ENCODE data around the gene REEP2.

The REEP2 gene

GRCh38 chr5:138466125-138466899 lies 27.5 kb downstream of the REEP2 start:
- peaks cover 0 to 30% (median 23%) of the 10 kb centered on the region in 4 experiments for H3K4me1 ChIP-seq (ENCODE audit: control extremely low read depth in 1 of 4, control insufficient read depth in 4 of 4, insufficient read depth in 4 of 4, low read length in 3 of 4)
- no peaks in the 10 kb centered on the region for H3K9me3 ChIP-seq (ENCODE audit: control extremely low read depth in 1 of 5, control insufficient read depth in 4 of 5, insufficient read depth in 2 of 5, low read depth in 1 of 5, low read length in 4 of 5)
- H3K4me3 ChIP-seq (ENCODE audit: control insufficient read depth in 1 of 7, extremely low read depth in 1 of 7, insufficient read depth in 4 of 7, low read depth in 2 of 7, low read length in 6 of 7) = peak overlapping the region; percentile 73 to 89 (median 80)
- H3K27ac ChIP-seq (ENCODE audit: insufficient read depth in 1 of 2, low read depth in 1 of 2, low read length in 2 of 2, poor library complexity in 1 of 2, severe bottlenecking in 2 of 2) = no peak overlapping the region
- ChIA-PET CTCF (interaction anchor here (0.6 to 29.7 kb wide), 7 partner anchors 8 to 109 kb away, joined by 3 to 494 read pairs (median 3); partner anchors contain the start of genes HSPA9 and REEP2), POLR2A (interaction anchor here (1.3 to 2.7 kb wide), 7 partner anchors 14 to 77 kb away, joined by 3 to 15 read pairs (median 6); partner anchors contain the start of gene ETF1)
- peaks cover 0 to 24% (median 11%) of the 10 kb centered on the region in 5 experiments for H3K27me3 ChIP-seq (replicated peaks in 2 of 5; ENCODE audit: control insufficient read depth in 4 of 5, insufficient read depth in 5 of 5, low read length in 4 of 5)
- peaks cover 0 to 18% (median 7%) of the 10 kb centered on the region in 4 experiments for H3K36me3 ChIP-seq (ENCODE audit: control insufficient read depth in 4 of 4, insufficient read depth in 4 of 4, low read length in 3 of 4)
- no peak for DNase-seq
- WGBS (ENCODE audit: insufficient coverage) = 32% methylated on average over 32 of the region's 39 CpGs

- ChIA-PET CTCF (interaction anchor here (0.6 to 29.7 kb wide), 5 partner anchors 9 to 32 kb away, joined by 3 to 494 read pairs (median 3); partner anchors contain the start of gene REEP2), POLR2A (no interaction called here)
- Histone ChIP-seq H3K4me1 (ENCODE audit: control extremely low read depth in 1 of 4, control insufficient read depth in 4 of 4, insufficient read depth in 4 of 4, low read length in 3 of 4) (peaks cover 0 to 30% (median 23%) of the 10 kb centered on the region in 4 experiments), H3K36me3 (ENCODE audit: control insufficient read depth in 4 of 4, insufficient read depth in 4 of 4, low read length in 3 of 4) (peaks cover 0 to 18% (median 7%) of the 10 kb centered on the region in 4 experiments), H3K4me3 (ENCODE audit: control insufficient read depth in 1 of 7, extremely low read depth in 1 of 7, insufficient read depth in 4 of 7, low read depth in 2 of 7, low read length in 6 of 7) (peak overlapping the region in 4 of 7 experiments; percentile 74 to 88 (median 82)), H3K27ac (ENCODE audit: insufficient read depth in 1 of 2, low read depth in 1 of 2, low read length in 2 of 2, poor library complexity in 1 of 2, severe bottlenecking in 2 of 2) (no peak overlapping the region), H3K27me3 (replicated peaks in 2 of 5; ENCODE audit: control insufficient read depth in 4 of 5, insufficient read depth in 5 of 5, low read length in 4 of 5) (peaks cover 0 to 24% (median 11%) of the 10 kb centered on the region in 5 experiments), H3K9me3 (ENCODE audit: control extremely low read depth in 1 of 5, control insufficient read depth in 4 of 5, insufficient read depth in 2 of 5, low read depth in 1 of 5, low read length in 4 of 5) (no peaks in the 10 kb centered on the region)
- 97% methylated on average over 40 of the region's 45 CpGs for WGBS (ENCODE audit: insufficient coverage)
- DNase-seq = no peak
Observed at GRCh38 chr5:138466900-138467710, 28.2 kb downstream of the REEP2 start.

DNA sequence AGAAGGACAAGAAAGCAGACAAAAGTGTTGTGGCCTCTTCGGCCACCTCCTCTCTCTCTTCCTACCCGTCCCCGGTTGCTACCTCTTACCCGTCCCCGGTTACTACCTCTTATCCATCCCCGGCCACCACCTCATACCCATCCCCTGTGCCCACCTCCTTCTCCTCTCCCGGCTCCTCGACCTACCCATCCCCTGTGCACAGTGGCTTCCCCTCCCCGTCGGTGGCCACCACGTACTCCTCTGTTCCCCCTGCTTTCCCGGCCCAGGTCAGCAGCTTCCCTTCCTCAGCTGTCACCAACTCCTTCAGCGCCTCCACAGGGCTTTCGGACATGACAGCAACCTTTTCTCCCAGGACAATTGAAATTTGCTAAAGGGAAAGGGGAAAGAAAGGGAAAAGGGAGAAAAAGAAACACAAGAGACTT lies 28.9 kb downstream of the REEP2 start:
- H3K36me3 ChIP-seq (ENCODE audit: control insufficient read depth in 4 of 4, insufficient read depth in 4 of 4, low read length in 3 of 4) = peaks cover 0 to 18% (median 7%) of the 10 kb centered on the region in 4 experiments
- 94% methylated on average over 9 of the region's 14 CpGs for WGBS (ENCODE audit: insufficient coverage)
- H3K27me3 ChIP-seq (replicated peaks in 2 of 5; ENCODE audit: control insufficient read depth in 4 of 5, insufficient read depth in 5 of 5, low read length in 4 of 5) = peaks cover 0 to 24% (median 11%) of the 10 kb centered on the region in 5 experiments
- CTCF ChIA-PET = interaction anchor here (0.9 to 29.7 kb wide), 3 partner anchors 10 to 31 kb away, joined by 3 to 494 read pairs (median 143); no protein-coding TSS in a partner anchor
- peaks cover 0 to 30% (median 23%) of the 10 kb centered on the region in 4 experiments for H3K4me1 ChIP-seq (ENCODE audit: control extremely low read depth in 1 of 4, control insufficient read depth in 4 of 4, insufficient read depth in 4 of 4, low read length in 3 of 4)
- H3K9me3 ChIP-seq (ENCODE audit: control extremely low read depth in 1 of 5, control insufficient read depth in 4 of 5, insufficient read depth in 2 of 5, low read depth in 1 of 5, low read length in 4 of 5) = no peaks in the 10 kb centered on the region
- peak overlapping the region in 1 of 7 experiments; percentile 88 for H3K4me3 ChIP-seq (ENCODE audit: control insufficient read depth in 1 of 7, extremely low read depth in 1 of 7, insufficient read depth in 4 of 7, low read depth in 2 of 7, low read length in 6 of 7)
- DNase-seq = no peak
- POLR2A ChIA-PET = interaction anchor here (0.6 kb wide), 1 partner anchor 1177 kb away, joined by 3 read pairs; no protein-coding TSS in a partner anchor
- H3K27ac ChIP-seq (ENCODE audit: insufficient read depth in 1 of 2, low read depth in 1 of 2, low read length in 2 of 2, poor library complexity in 1 of 2, severe bottlenecking in 2 of 2) = no peak overlapping the region

DNA sequence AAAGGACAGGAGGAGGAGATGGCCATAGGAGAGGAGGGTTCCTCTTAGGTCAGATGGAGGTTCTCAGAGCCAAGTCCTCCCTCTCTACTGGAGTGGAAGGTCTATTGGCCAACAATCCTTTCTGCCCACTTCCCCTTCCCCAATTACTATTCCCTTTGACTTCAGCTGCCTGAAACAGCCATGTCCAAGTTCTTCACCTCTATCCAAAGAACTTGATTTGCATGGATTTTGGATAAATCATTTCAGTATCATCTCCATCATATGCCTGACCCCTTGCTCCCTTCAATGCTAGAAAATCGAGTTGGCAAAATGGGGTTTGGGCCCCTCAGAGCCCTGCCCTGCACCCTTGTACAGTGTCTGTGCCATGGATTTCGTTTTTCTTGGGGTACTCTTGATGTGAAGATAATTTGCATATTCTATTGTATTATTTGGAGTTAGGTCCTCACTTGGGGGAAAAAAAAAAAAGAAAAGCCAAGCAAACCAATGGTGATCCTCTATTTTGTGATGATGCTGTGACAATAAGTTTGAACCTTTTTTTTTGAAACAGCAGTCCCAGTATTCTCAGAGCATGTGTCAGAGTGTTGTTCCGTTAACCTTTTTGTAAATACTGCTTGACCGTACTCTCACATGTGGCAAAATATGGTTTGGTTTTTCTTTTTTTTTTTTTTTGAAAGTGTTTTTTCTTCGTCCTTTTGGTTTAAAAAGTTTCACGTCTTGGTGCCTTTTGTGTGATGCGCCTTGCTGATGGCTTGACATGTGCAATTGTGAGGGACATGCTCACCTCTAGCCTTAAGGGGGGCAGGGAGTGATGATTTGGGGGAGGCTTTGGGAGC lies 29.5 kb downstream of the REEP2 start:
- Histone ChIP-seq H3K4me1 (ENCODE audit: control extremely low read depth in 1 of 4, control insufficient read depth in 4 of 4, insufficient read depth in 4 of 4, low read length in 3 of 4) (peaks cover 0 to 27% (median 22%) of the 10 kb centered on the region in 4 experiments), H3K4me3 (ENCODE audit: control insufficient read depth in 1 of 7, extremely low read depth in 1 of 7, insufficient read depth in 4 of 7, low read depth in 2 of 7, low read length in 6 of 7) (no peak overlapping the region), H3K9me3 (ENCODE audit: control extremely low read depth in 1 of 5, control insufficient read depth in 4 of 5, insufficient read depth in 2 of 5, low read depth in 1 of 5, low read length in 4 of 5) (no peaks in the 10 kb centered on the region), H3K27me3 (replicated peaks in 2 of 5; ENCODE audit: control insufficient read depth in 4 of 5, insufficient read depth in 5 of 5, low read length in 4 of 5) (peaks cover 0 to 24% (median 11%) of the 10 kb centered on the region in 5 experiments), H3K27ac (ENCODE audit: insufficient read depth in 1 of 2, low read depth in 1 of 2, low read length in 2 of 2, poor library complexity in 1 of 2, severe bottlenecking in 2 of 2) (no peak overlapping the region), H3K36me3 (ENCODE audit: control insufficient read depth in 4 of 4, insufficient read depth in 4 of 4, low read length in 3 of 4) (peaks cover 0 to 18% (median 7%) of the 10 kb centered on the region in 4 experiments)
- WGBS (ENCODE audit: insufficient coverage) = 100% methylated on average over 2 of the region's 7 CpGs
- peak in 1 of 3 donors; percentile 50 for DNase-seq
- ChIA-PET POLR2A (interaction anchor here (0.6 kb wide), 1 partner anchor 1177 kb away, joined by 3 read pairs; no protein-coding TSS in a partner anchor), CTCF (interaction anchor here (0.8 to 29.7 kb wide), 4 partner anchors 11 to 31 kb away, joined by 3 to 494 read pairs (median 4); no protein-coding TSS in a partner anchor)

GRCh38 chr5:138468966-138469539 lies 30.2 kb downstream of the REEP2 start:
- CTCF ChIA-PET = interaction anchor here (0.8 to 29.7 kb wide), 4 partner anchors 12 to 30 kb away, joined by 3 to 494 read pairs (median 4); no protein-coding TSS in a partner anchor

More at GRCh38 chr5:138468966-138469539, 30.2 kb downstream of the REEP2 start:
- Histone ChIP-seq H3K27me3 (replicated peaks in 2 of 5; ENCODE audit: control insufficient read depth in 4 of 5, insufficient read depth in 5 of 5, low read length in 4 of 5) (peaks cover 0 to 24% (median 11%) of the 10 kb centered on the region in 5 experiments), H3K4me3 (ENCODE audit: control insufficient read depth in 1 of 7, extremely low read depth in 1 of 7, insufficient read depth in 4 of 7, low read depth in 2 of 7, low read length in 6 of 7) (no peak overlapping the region), H3K36me3 (ENCODE audit: control insufficient read depth in 4 of 4, insufficient read depth in 4 of 4, low read length in 3 of 4) (peaks cover 0 to 18% (median 7%) of the 10 kb centered on the region in 4 experiments), H3K4me1 (ENCODE audit: control extremely low read depth in 1 of 4, control insufficient read depth in 4 of 4, insufficient read depth in 4 of 4, low read length in 3 of 4) (peaks cover 0 to 21% (median 17%) of the 10 kb centered on the region in 4 experiments), H3K9me3 (ENCODE audit: control extremely low read depth in 1 of 5, control insufficient read depth in 4 of 5, insufficient read depth in 2 of 5, low read depth in 1 of 5, low read length in 4 of 5) (no peaks in the 10 kb centered on the region), H3K27ac (ENCODE audit: insufficient read depth in 1 of 2, low read depth in 1 of 2, low read length in 2 of 2, poor library complexity in 1 of 2, severe bottlenecking in 2 of 2) (no peak overlapping the region)
- no peak for DNase-seq
- POLR2A ChIA-PET = interaction anchor here (1.0 kb wide), 1 partner anchor 35 kb away, joined by 3 read pairs; no protein-coding TSS in a partner anchor
- WGBS (ENCODE audit: insufficient coverage) = 96% methylated on average over 7 of the region's 8 CpGs
